DND-41 (cell line): ENCODE results near the gene FGFR3.

ENCODE experiments used
- CTCF ChIP-seq: IDR thresholded peaks from 2 replicates; pipeline ENCODE4 v1.5.1; 2012; ENCODE audit warnings: borderline replicate concordance, low read length, moderate library complexity, mild to moderate bottlenecking; ENCODE audit not compliant: poor library complexity, severe bottlenecking; ENCODE audit errors: extremely low read depth
- EZH2 ChIP-seq: IDR thresholded peaks from 3 replicates; pipeline ENCODE4 v1.6.1; 2012; ENCODE audit warnings: borderline replicate concordance, low read depth, mild to moderate bottlenecking, moderate library complexity, low read length, inconsistent platforms; ENCODE audit not compliant: severe bottlenecking

GRCh38 chr4:1837069-1837468 lies 44.0 kb downstream of the FGFR3 start:
- no peak for TF ChIP-seq CTCF
- TF ChIP-seq EZH2 = no peak
